BE2C (cell line): ENCODE data around the gene CFAP221.
A peak's percentile ranks its signal among the peaks of the same experiment; 100 is the strongest.

ENCODE experiments used
- DNase-seq: peaks from one replicate; pipeline ENCODE4 v3.0.0-alpha.2; 2020
- H3K27me3 ChIP-seq: fragments of 250-450 bp; sonication (Bioruptor Pico); 2 replicates; pipeline ENCODE4 v1.5.1; 2020; ENCODE audit warnings: mild to moderate bottlenecking
- H3K36me3 ChIP-seq: fragments of 250-450 bp; sonication (Bioruptor Pico); 2 replicates; pipeline ENCODE4 v1.5.1; 2020; ENCODE audit warnings: mild to moderate bottlenecking
- H3K4me1 ChIP-seq: fragments of 250-450 bp; sonication (Bioruptor Pico); 2 replicates; pipeline ENCODE4 v1.5.1; 2020
- H3K4me3 ChIP-seq: 2 replicates; pipeline ENCODE4 v1.5.1; 2011; ENCODE audit warnings: low read depth, low read length
- H3K9me3 ChIP-seq: fragments of 250-450 bp; sonication (Bioruptor Pico); 2 replicates; pipeline ENCODE4 v1.5.1; 2020
- CTCF ChIP-seq: IDR thresholded peaks from 2 replicates; pipeline ENCODE4 v1.5.1; 2012; ENCODE audit warnings: mild to moderate bottlenecking, low read depth, low read length

The CFAP221 gene

GRCh38 chr2:119672161-119672862 lies 128.1 kb downstream of the CFAP221 start:
- H3K9me3 ChIP-seq: no peaks in the 10 kb centered on the region
- no peaks in the 10 kb centered on the region for H3K4me1 ChIP-seq
- no peak for DNase-seq
- no peak overlapping the region for H3K4me3 ChIP-seq
- no peaks in the 10 kb centered on the region for H3K36me3 ChIP-seq
- TF ChIP-seq CTCF: no peak
- H3K27me3 ChIP-seq: no peaks in the 10 kb centered on the region

GRCh38 chr2:119673796-119674195 lies 129.5 kb downstream of the CFAP221 start:
- no peak for DNase-seq
- Histone ChIP-seq H3K9me3 (no peaks in the 10 kb centered on the region), H3K4me1 (no peaks in the 10 kb centered on the region), H3K27me3 (no peaks in the 10 kb centered on the region), H3K36me3 (no peaks in the 10 kb centered on the region), H3K4me3 (no peak overlapping the region)
- TF ChIP-seq CTCF: no peak

GRCh38 chr2:119674711-119675500 lies 130.7 kb downstream of the CFAP221 start:
- Histone ChIP-seq H3K9me3 (no peaks in the 10 kb centered on the region), H3K4me1 (no peaks in the 10 kb centered on the region), H3K4me3 (no peak overlapping the region), H3K36me3 (no peaks in the 10 kb centered on the region), H3K27me3 (no peaks in the 10 kb centered on the region)
- no peak for TF ChIP-seq CTCF
- DNase-seq: no peak

- TF ChIP-seq CTCF: no peak
- Histone ChIP-seq H3K9me3 (no peaks in the 10 kb centered on the region), H3K27me3 (no peaks in the 10 kb centered on the region), H3K4me1 (no peaks in the 10 kb centered on the region), H3K36me3 (no peaks in the 10 kb centered on the region; the same call in 1 of the 2 replicates), H3K4me3 (peak overlapping the region; percentile 34)
- DNase-seq: peak; percentile 24
Observed at GRCh38 chr2:119678021-119678656, 133.9 kb downstream of the CFAP221 start.

- Histone ChIP-seq H3K36me3 (no peaks in the 10 kb centered on the region; the same call in 1 of the 2 replicates), H3K9me3 (no peaks in the 10 kb centered on the region), H3K4me1 (peaks cover under 1% of the 10 kb centered on the region; the same call in 1 of the 2 replicates), H3K27me3 (no peaks in the 10 kb centered on the region), H3K4me3 (peak overlapping the region; percentile 79)
- no peak for DNase-seq
- no peak for TF ChIP-seq CTCF
Observed at GRCh38 chr2:119679526-119679837, 135.2 kb downstream of the CFAP221 start.
